ENCODE measurements around the gene NPIPB6.

- TF ChIP-seq CTCF (IDR thresholded peaks at IDR 0.05 in 2 of 3, conservative IDR thresholded peaks at IDR 0.05 in 1 of 3; ENCODE audit: borderline replicate concordance in 1 of 3, insufficient read depth in 1 of 3, low read depth in 2 of 3, low read length in 2 of 3) (no peak), POLR2AphosphoS5 (IDR thresholded peaks at IDR 0.05; ENCODE audit: low read depth, low read length) (no peak), FOSL1 (IDR thresholded peaks at IDR 0.05; ENCODE audit: low read depth) (no peak), POLR2A (IDR thresholded peaks at IDR 0.05; ENCODE audit: borderline replicate concordance, extremely low read depth, insufficient read depth, insufficient read length) (no peak), EGR1 (IDR thresholded peaks at IDR 0.05; ENCODE audit: low read depth) (no peak), YY1 (IDR thresholded peaks at IDR 0.05; ENCODE audit: extremely low read depth, insufficient replicate concordance, low read depth, low read length) (no peak), ZBTB33 (IDR thresholded peaks at IDR 0.05; ENCODE audit: extremely low read depth, insufficient replicate concordance, low read length) (no peak), RAD21 (IDR thresholded peaks at IDR 0.05; ENCODE audit: low read depth) (no peak), ZNF274 (IDR thresholded peaks at IDR 0.05; ENCODE audit: low read depth, low read length) (no peak), JUND (IDR thresholded peaks at IDR 0.05) (no peak)
- TF ChIP-seq, protein P1, sequence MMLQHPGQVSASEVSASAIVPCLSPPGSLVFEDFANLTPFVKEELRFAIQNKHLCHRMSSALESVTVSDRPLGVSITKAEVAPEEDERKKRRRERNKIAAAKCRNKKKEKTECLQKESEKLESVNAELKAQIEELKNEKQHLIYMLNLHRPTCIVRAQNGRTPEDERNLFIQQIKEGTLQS (IDR thresholded peaks at IDR 0.05), result no peak
Measured at GRCh38 chr16:28318042-28318744, 45.1 kb downstream of the NPIPB6 start.
